Omental fat pad (tissue), 4 donors: ENCODE data around the gene RABAC1. TPM values are rescaled to one million over a fixed set of nuclear protein-coding genes. Genes with fewer than 3 reads are reported as not detected.

Experiments
- ATAC-seq: fragments of 150-250 bp; one replicate; pipeline ENCODE4 v1.9.1; 2016; ENCODE audit warnings: mild to moderate bottlenecking, moderate library complexity; ENCODE audit not compliant: low FRiP score
- DNase-seq: peaks from one replicate; pipeline ENCODE4 v3.0.0-alpha.2; 2019; ENCODE audit warnings: low spot score
- CTCF ChIP-seq, 3 donors: fragments of 450-650 bp; IDR thresholded peaks; one replicate each; pipeline ENCODE4 v1.5.1; 2016 to 2017; ENCODE audit warnings: antibody characterized with exemption in 3 of 3, mild to moderate bottlenecking in 3 of 3, moderate library complexity in 2 of 3
- total RNA-seq, 4 donors: library from RNA; depleted of rRNA; stranded (reverse); fragments of >200 nt; gene quantifications; one replicate each; pipeline ENCODE4 v1.1.0, GENCODE V29; 2016

Gene RABAC1
- total RNA-seq, 4 donors from 2014 or later, result 132 to 192 (median 167) TPM

DNA sequence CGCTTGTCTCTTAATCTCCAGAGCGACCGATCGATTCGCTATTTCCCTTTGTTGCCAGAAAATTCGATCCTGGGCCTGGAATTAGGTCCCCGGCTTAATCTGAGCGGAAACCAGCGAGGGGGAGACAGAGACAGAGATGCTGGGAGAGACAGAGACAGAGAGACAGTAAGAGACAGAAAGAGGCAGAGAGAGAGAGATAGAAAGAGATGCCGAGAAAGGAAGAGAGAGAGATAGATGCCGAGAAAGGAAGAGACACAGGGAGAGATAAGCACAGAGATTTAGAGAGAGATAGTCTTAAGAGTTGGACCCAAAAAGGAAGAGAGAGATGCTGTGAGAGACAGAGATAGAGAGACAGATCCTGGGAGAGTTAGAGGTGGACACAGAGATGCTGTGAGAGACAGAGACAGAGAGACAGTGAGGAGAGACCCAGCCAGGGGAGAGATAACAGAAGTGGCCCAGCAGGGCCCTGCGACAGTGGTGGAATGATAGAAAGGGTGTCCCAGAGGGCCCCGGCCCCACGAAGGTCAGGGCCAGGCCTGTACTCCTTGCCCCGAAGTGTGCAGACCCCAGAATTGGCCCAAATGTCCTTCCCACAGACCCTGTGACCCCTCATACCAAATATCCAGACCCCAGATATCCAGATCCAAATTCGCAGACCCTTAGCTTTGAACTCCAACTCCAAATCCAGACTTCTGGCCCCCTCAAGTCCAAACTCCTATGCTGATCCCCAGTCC lies 32.2 kb downstream of the RABAC1 start:
- TF ChIP-seq CTCF (IDR thresholded peaks at IDR 0.05), result no peak
- ATAC-seq (no peak), DNase-seq (no peak)

DNA sequence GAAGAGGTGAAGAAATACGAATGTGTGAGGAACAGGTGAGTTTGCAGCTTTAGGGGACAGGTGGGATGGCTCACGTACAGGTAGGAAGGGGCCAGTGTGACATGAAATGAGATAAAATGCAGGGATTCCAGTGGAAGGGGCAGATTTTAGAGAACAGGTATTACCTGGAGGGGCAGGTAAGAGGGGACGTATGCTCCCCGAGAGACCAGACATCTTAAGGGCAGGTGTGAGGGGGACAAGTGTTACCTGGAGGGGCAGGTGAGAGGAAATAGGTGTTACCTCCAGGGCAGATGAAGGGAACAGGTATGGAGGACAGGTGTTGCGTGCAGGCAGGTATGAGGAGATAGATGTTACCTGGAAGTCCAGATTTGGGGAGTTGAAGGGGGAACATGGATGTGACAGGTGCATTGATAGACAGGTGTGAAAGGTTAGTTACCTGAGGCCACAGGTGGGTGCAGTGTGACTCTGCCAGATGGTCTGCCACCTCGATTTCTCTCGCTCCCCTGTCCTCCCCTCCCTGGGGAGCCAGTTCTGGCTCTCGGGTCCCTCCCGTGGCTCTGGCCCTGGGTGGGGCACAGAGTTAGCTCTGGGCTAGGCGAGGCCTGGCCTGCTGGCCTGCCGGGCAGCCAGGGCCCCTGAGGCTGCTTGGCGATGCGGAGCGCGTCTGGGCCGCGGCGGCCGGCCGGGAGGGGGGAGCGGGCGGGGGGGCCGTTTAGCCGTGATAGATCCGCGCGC lies 32.9 kb downstream of the RABAC1 start:
- no peak for TF ChIP-seq CTCF (IDR thresholded peaks at IDR 0.05)
- ATAC-seq (no peak), DNase-seq (no peak)

GRCh38 chr19:41925208-41926003 lies 33.7 kb downstream of the RABAC1 start:
- ATAC-seq, result no peak
- DNase-seq, result no peak
- TF ChIP-seq CTCF (IDR thresholded peaks at IDR 0.05), result no peak

DNA sequence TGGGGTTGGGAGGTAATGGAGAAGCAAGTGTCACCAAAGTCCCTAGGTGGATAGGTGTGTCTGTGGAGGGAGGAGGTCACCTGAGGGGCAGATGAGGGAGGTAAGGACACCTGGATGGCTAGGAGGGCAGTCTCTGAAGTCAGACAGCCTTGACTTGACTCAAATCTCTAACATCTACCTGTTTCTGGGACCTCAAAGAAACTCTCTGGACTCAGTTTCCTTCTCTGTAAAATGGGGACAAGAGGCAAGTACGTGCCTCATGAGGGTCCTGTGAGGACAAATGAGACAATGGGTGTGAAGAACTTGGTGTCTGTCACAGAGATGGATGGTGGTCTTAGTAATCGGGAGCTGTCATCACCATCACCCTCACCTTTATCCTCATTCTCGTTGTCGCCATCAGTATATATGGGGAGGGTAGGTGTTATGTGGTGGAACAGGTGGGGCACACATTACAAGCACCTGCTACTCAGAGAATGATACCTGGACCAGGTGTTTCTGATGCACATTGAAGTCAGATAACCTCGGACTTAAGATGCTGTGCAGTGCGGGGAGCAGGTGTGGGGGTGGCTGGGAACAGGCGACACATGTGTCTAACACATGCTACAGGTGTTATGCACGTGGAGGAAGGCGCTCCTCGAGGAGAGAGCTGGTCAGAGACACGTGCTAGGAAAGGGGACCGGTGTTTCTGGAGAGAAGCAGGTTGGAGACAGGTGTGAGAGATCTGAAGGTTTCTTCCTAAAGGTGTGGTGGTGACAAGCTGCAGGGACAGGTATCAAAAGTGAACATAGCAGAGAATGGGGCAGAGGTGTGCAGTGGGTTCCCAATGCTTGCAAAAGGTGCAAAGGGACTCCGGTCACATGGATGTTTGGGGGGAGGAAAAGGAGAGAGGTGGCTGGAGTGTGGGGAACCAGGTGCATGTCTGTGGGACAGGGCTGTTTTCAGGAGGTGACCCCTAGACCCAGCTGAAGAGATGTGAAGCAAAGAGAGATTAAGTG lies 34.7 kb downstream of the RABAC1 start:
- ATAC-seq (no peak), DNase-seq (no peak)
- no peak for TF ChIP-seq CTCF (IDR thresholded peaks at IDR 0.05)

DNA sequence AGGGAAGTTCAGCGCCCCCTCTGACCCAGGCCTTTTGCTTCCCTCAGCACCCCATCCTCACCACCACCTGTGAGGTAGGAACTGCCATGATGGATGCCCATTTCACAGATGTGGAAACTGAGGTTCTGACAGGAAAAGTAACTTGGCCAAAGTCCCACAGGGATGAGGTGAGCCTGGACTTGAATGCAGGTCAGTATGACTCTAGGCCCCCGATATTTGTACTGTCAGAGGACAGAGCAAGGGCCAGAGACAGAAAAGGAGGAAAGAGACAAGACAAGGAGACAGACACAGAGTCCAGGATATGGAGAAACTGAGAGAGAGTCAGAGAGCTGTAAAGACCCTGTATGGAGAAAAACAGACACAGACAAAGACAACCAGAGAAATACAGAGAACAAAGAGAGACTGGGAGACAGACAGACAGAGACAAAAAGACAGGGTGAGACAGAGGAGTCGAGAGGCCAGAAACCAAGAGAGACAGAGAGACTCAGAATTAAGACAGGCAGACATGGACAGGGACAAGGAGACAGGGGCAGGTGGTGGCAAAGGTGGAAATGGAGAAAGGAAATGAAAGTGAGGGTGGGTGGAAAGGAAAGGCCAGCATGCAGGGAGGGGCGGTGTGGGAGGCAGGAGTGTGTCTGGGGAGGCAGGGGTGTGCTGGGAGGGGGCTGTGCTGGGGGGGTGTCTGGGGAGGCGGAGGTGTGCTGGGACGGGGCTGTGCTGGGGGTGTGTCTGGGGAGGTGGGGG lies 35.9 kb downstream of the RABAC1 start:
- DNase-seq (no peak), ATAC-seq (no peak)
- TF ChIP-seq CTCF (IDR thresholded peaks at IDR 0.05), result no peak
